ENCODE measurements around the gene ULBP3.

DNA sequence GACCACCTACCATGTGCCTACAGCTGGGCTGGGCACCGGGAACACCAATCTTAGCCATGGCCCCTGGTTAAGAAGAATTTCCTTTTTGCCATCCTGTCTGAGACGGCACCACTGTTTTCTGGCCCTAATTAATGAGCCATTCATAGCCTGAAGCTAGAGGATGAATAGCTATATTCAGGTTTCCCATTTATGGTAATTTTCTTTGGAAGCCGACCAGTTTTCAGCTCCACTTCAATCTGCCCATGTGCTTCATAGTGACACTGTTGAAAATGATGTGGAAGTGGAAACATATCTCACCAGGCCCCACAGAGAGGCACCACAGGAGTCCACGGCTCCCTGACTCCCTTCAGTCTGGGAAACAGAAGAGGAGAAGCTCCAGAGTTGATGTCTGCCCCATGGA is 22.6 kb upstream of the ULBP3 start:
- no peak for TF ChIP-seq SUZ12 (IDR thresholded peaks at IDR 0.05)
- TF ChIP-seq L3MBTL2 (conservative IDR thresholded peaks at IDR 0.05): no peak
- no peak for TF ChIP-seq ARNT (IDR thresholded peaks at IDR 0.05)
- TF ChIP-seq TARDBP (IDR thresholded peaks at IDR 0.05): no peak
- TF ChIP-seq, protein P1, sequence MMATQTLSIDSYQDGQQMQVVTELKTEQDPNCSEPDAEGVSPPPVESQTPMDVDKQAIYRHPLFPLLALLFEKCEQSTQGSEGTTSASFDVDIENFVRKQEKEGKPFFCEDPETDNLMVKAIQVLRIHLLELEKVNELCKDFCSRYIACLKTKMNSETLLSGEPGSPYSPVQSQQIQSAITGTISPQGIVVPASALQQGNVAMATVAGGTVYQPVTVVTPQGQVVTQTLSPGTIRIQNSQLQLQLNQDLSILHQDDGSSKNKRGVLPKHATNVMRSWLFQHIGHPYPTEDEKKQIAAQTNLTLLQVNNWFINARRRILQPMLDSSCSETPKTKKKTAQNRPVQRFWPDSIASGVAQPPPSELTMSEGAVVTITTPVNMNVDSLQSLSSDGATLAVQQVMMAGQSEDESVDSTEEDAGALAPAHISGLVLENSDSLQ (IDR thresholded peaks at IDR 0.05): no peak
- TF ChIP-seq CTBP1 (IDR thresholded peaks at IDR 0.05; ENCODE audit: borderline replicate concordance): no peak
- TF ChIP-seq LEF1 (IDR thresholded peaks at IDR 0.05; ENCODE audit: borderline replicate concordance): no peak
- TF ChIP-seq ELF4 (IDR thresholded peaks at IDR 0.05): no peak
- no peak for TF ChIP-seq HDGF (IDR thresholded peaks at IDR 0.05; ENCODE audit: borderline replicate concordance)
- TF ChIP-seq FOXA1 (IDR thresholded peaks at IDR 0.05): no peak
- no peak for TF ChIP-seq NFRKB (IDR thresholded peaks at IDR 0.05)
- TF ChIP-seq BHLHE40 (IDR thresholded peaks at IDR 0.05; ENCODE audit: borderline replicate concordance): no peak
- TF ChIP-seq SP1 (IDR thresholded peaks at IDR 0.05): no peak

Measured in HEK293T (cell line).